GM18861 (cell line): ENCODE results near the gene MAML2.

Experiments used
- ATAC-seq: cut with Tn5 transposase; IDR thresholded peaks from one replicate; pipeline ENCODE4 v1.9.1; 2021; ENCODE audit not compliant: unreplicated experiment

MAML2 gene

DNA sequence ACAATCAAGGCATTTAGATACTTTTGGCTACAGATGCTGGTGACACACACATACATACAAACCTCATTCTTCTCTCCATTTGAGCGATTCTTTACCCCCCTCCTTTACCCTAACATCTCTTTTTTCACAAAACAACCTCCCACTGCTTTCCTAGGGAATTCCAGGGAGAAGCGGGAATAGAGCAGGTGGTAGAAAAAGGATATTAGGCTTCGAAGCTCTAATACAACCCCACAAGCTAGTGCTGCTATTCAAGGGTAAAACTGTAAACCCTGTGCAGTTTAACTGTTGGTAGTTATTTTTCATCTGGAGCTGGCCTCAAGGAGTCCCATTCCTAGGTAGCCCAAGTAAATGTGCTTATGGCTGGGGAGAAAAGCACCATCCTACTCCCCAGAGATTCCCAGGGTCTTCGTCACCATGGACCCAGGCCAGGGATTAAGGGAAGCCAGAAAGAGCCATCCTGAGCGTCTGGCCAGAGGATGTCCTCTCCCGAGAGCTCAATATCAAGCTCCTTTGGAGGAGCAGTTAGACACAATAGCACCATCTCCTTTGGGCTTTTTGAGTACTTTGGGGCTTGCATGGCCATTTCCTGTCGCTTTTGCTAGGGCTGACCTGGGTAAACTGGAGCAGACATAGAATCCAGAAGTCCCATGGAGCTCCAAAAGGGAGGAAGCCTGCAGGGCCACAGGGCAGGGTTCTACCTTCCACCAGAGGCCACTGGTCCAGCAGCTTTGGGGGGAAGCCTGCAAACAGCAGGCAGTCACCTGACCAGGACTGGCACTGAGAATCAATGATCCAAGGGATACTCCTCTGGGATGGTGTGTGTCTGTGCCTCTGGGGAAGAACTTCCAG lies 3.1 kb downstream of the MAML2 start:
- no peak for ATAC-seq

DNA sequence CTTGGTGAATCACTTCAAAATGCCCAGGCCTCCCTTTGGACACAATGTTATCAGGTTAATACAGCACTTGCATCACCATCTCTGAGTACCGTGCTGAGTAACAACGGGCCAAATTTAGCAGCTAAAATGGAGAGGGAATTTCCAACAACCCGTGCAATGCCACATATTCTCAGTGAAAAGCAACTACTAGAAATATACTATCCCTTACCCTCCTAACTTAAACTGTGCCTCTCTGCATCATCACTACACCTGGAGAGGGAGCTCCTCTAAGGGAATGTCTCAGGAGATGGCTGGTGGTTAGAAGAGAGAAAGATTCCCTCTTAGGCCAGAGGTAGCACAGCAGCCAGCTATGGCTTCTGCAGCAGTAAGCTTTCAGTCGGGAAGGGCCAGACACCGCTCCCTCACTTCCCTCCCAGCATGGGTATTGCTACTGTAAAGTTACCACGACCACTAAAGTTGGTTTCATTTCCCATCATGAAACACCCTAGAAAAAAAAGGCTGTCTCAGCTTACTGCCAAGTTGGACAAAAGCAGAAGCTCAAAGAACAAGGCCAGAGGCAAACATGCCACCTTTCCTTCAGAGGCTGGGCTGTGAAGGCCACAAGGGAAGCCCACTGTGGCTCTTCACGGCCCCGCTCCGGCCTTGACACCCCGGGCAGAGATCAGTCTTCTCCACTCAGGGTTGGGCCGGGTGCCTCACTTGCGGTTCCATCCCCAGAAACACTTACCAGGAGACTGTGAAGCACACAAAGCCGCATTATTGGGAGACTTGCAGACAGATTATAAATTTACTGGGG lies 3.9 kb downstream of the MAML2 start:
- peak; percentile 32 for ATAC-seq

DNA sequence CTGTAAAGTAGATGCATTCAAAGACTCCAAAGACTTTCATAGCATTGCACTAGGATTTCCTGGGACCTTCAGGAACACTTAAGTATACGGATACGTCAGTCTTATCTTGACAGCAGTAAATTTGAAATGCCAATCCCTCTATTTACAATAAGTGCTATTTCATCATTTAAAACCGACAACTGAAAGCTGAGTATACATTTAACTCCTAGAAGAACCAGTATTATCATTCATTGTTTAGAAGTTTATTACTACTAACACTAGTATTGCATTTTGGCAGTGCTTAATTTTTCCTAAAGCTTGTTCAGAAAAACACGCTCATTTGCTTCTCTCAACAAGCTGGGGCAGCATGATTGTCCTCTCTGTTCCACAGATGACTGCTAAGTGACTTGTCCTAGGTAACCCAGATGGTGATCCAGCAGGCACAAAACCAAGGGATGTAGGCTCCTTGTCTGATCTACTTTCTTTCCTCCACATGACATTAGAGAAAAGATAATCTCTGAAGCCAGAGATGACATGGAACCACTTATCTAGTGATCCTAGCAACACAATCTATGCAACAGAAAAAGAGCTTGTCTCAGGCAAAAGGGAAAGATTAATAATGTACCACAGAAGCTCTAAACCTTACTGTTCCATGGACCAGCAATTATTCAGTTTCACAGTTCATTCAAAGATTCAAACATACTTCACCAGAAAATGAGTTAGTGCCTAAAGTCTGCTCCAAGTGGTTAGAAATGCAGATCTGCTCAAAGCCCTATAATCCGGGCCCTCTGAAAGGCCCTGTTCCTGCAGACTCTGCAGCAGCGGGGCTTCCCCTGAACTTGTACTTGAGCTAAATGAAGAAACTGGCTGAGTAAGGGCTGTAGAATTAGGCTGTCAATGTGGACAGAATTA lies 5.2 kb downstream of the MAML2 start:
- peak; percentile 32 for ATAC-seq

DNA sequence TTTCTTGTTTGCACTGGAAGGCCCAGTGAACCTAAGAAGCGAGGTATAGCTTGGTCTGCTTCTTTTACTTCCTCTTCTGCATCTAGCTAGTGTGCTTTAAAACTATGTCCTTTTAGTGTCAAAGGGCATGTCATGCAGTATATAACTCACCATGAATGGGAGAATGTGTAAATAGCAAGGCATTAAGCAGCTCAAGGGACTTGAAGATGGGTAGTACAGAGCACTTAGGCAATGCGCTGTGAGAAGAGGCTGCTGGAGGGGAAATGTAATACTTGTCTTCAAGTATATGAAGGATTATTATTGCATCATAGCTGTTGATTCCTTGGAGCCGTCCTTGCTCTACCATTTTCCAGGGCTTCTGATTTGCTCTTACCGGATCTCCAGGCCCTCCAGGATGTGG lies 7.6 kb downstream of the MAML2 start:
- no peak for ATAC-seq

DNA sequence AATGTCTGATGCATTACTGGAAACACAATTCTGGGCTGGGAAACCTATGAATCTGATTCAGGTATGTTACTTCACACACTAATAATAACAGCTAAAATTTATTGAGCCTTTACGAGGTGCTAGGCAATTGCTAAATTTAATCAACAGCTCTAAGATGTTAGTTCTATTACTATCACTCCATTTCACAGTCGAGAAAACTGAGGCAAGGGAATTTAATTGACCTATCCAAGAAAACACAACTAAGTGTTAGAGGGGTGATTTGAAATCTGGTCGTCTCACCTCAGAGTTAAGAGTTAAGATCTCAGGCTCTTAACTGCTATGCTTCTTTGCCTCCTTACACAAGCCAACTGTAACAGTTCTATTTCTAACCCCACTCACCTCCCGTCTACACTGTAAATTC lies 8.8 kb downstream of the MAML2 start:
- no peak for ATAC-seq

DNA sequence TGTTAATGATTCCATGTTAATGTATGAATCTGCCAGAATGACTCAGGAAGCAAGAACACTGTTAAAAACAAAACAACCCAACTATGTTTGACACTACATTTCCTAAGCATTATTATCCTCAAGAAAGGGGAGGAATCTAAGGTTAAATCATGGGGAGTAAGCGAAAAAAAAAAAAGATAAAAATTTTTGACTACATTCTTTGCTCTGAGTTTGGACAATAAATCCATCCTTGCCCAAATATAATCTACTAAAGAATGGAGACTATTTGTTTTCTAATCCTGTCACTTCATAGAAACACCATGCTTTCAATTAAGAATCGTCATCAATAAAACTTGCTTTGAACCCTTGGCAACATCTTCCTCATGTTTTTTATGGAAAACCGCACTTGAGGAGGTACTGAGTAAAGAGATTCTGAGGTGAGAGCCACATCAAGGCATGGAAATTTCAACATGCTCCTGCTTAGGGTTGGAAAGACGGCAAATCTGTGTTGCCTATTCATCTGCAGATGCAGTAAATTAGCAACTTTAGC lies 9.7 kb downstream of the MAML2 start:
- ATAC-seq, result no peak

DNA sequence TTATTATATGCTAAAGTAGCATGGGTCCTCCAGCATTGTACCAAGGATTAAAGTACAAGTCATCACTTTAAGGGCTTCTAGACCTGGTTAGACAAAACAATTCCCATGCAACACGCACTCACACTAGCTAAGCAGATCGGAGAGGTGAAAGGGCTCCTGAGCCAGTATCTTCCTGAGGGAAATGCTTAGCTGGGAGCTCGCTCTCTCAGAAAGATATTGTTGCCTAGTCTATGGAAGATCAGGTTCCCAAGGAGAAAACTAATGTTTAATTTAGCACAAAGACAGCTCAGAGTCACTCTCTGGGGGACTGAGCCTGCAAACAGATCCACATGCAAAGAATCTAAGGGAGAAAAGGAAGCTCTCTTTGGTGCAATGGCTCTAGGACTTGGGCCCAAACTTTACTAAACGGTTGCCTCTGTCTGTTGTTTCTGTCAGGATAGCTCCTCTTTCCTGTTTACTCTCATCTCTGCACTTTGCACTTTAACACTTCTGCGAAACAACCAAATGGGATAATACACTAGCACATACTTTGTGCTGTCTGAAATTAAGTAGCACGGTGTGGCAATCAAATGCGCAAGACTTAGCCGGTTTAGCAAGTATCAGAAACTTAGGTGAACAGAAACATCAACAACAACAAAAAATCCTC lies 10.7 kb downstream of the MAML2 start:
- ATAC-seq, result no peak

DNA sequence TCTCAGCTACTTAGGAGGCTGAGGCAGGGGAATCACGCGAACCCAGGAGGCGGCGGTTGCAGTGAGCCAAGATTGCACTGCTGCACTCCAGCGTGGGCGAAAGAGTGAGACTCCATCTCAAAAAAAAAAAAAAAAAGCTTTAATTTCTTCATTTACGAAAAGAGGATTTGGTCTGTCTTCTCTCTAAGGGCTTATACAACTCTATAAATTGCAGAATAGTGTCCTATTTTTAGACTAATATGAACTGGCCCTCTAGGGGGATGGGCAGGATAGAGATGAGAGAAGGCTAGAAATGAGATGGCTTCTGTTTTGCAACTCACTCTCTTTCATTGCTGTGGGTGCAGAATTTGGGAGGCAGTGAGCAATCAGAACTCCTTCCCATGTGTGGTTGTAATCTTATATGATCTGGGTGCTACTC lies 11.3 kb downstream of the MAML2 start:
- no peak for ATAC-seq

DNA sequence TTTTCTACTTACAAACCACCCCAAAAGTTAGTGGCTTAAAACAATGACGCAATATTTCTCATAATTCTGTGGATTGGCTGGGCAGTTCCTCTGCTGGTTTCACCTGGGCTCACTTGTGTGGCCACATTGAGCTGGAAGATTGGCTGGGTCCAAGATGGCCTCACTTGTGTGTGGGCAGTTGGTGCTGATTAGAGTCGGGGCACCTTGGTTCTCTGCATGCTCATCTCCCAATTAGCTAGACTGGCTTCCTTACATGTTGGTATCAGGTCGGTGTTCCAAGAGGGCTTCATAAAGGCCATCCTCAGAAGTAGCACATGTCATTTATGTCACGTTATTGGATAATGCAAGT lies 12.5 kb downstream of the MAML2 start:
- ATAC-seq, result no peak

DNA sequence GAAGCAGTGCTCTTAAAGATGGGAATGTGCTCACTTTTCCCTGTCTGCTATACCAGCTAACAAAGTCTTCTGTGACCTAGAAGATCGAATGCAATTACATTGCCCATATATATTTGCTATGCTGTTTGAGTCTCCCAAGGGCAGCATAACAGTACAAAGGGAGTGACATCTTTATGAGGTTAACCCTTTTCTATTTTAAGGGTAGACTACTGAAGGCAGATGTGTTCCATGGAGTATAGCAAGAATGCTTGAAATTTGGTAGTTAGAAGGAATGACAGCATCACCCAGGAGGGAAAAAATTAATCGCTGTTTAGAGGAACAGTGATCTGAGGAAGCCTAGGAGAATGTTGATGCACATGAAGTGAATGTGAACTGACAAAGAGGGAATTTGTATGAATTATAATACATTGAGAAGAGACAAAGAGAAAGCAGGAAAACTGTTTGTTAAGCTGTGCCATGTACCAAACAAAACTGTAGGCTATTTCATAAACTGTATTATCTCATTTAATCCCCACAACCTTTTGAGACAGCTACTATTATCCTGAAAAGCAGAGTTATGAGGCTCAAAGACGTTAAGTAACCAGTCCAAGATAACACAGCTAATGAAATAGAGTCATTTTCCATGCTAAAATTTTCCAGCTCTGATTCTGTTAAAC lies 13.0 kb downstream of the MAML2 start:
- no peak for ATAC-seq

DNA sequence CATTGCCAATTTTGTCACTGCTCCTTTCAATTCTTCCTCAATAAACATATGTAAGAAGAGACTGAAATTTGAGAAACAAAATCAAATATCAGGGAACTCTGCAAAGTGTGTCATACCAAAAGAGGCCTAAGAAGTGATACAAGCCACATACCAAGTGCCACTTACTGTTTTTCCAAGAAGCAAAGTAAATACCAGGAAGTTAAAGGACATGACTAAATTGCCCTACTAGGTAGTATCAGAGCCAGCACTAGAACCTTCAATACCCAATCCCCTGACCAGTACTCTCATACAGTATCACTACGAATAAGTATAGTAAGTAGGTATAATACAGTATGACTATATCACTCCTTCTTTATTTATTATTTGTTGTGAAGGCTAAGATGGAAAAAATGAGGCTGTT lies 13.6 kb downstream of the MAML2 start:
- ATAC-seq, result no peak

DNA sequence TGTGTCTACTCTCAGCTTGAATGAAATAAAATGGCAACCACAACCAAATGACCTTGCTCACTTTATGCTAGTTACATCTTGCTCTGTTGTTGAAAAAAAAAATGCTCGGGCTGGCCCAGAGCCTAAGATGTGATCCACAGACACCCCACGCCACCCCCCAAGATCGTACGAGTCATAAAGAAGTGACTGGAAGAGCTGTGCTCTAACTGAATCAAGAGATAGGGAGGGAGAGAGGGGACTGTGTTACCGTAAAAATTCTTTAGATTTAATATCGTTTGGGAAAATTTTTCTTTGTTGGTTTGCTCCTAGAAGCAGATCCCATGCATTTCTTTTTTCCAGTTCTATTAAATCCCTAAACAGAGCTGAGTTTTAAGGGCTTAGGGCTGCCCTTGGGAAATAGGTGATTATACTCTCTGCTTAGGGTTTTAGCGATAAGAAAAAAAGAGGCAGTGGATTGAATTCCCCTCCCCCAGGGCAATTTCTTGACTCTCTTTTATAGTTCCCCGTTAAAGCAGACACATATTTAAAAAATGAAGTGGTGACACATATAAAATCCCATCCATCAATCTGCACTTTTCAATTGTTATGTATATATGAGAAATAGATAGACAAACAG lies 14.5 kb downstream of the MAML2 start:
- no peak for ATAC-seq

DNA sequence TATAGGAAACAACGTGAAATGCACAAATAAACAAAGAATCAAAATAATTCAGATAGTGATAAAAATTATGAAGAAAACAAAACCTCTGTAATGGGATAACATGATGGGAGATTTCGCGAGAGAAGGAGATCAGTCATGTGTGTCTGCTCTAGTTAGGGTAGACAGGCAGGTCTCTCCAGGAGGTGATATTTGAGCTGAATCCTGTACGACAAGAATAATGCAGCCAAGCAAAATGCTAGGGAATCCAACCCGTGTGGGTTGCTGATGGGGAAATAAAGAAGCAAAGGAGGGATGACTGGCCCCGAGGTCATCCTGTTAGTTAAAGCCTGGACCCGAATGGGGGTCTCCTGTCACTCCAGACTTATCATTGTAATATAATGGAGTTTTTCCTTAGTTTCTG lies 16.0 kb downstream of the MAML2 start:
- ATAC-seq, result no peak

DNA sequence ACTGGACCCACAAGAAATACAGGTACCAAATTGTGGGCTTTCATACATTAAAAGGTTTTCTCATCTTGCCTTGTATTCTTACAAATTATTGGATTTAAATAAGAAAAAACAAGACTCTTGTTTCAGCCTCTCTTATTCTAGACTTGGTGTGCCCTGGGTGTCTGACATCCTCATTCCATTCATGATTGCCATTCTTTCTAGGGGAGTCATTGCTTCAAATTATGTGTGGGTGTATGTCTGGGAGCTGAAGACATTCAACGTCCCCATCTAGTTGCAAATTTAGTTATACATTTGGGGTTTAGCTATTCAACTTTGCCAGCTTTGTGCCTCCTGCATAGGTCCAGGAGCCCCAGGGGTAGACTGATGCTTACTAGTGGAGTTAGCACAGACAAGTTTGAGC lies 18.1 kb downstream of the MAML2 start:
- no peak for ATAC-seq

DNA sequence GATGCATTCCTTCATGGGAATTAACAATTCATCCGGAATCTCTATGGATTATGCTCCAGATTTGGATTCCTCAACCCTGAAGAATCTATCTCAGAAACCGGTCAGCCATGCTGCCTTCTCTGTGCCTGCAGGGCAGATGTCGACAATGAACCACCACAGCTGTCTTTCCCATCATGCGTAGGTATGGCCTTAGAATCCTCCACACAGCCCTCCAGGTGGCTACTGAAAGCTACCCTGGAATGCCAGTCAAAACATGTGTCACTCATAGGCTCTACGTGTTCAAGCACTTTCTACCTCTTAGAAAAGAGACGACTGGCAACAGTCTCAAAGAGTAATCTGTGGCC lies 19.4 kb downstream of the MAML2 start:
- ATAC-seq, result no peak

DNA sequence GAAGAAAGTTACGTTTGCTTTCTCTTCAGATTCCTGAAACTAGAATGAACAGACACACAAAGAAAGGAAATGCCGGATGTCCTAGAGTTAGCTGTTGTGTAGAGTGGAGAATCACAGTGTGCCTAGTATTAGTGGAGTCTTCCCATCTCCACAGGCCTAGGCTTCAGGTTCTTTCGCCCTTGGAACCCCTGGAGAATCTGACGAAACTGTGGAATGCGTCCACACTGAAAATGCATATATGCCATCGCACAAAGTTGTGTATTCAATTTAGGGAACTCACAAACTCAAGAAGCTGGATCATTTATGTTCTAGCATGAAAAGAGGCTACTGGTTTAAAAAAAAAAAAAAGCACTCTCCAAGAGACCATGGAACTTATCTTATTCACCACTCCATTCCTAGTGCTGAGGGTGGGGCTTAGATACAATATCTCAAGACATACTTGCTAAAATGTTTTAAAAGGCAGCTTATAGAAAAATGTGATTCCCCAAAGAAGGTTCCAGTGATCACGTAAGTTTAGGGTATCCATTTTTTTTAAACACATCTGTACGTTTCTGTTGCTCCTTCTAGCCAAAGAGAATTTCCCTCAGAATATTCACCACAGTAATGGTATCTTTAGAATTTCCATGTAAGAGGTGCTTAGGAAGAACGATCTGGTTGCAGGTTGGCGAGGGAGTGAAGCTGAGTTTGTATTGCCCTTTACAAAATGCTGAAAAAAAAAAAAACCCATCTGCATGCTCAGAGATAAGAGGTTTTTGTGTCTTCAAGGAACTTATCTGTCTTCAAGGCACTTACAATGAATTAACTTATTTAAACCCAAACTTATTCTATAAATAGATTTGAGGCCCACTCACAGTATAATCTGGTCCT lies 20.0 kb downstream of the MAML2 start:
- ATAC-seq, result no peak

DNA sequence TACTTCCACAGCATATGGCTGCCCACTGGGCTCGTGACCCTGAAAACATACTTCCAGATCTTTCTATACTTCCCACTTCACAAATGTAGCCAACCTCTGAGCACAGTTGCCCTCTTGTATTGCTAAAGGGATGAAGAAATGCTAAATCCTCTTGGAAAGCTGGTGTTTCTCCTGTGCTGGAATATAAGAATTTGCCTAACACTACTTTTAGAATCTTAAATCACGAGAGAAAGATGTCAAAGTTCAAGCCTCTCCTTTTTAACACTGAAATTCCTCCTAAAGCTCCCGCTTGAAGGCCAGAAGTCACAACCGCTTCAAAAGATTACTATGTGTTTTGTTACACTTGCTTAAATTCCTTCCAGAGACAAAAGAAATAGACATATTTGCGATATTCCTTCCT lies 21.9 kb downstream of the MAML2 start:
- ATAC-seq, result no peak

DNA sequence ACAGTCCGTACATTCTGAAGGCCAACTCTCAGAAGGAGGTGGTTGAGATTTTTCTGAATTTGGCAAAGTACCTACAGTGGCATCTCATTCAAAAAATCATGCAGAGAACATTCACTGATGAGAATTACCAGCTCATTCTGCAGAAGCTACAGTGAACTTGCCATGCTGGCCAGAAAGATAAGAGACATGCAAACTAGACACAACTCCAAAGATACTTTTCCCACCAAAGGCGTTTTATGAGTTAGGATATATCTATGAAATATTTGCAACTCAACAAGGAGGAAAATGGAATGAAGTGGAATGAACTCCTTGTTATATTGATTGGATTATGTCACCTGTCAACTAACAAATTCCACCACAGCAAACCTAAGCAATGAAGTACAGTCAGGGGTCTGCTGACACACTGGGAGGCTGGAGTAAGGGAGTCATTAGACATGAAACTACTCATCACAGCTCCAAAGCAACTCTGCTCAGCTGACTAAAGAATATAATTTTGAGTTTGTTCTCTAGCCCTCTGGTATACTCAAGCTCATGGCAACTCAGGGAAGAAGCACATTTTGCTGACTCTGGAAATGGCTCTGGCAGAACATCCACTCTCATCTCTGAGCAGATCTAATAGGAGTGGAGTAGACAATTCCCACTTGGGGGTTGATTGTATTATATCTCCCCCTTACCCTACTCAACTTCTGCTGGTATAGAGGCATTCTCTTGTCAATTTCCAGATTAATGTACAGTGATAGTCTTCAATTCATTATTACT lies 22.9 kb downstream of the MAML2 start:
- ATAC-seq, result no peak
